GM23338 (cell line): Measurements from ENCODE around the gene CNIH3. TPM values are rescaled to one million over a fixed set of nuclear protein-coding genes. Genes with fewer than 3 reads are reported as not detected.

Experiments used
- ATAC-seq: fragments of 200-7000 bp; cut with Tn5 transposase; 3 replicates; pipeline ENCODE4 v1.9.1; 2020
- DNase-seq: peaks from one replicate; pipeline ENCODE4 v3.0.0-alpha.2; 2015; ENCODE audit warnings: low spot score
- H2AFZ ChIP-seq: fragments of 200-600 bp; sonication (generic); 2 replicates; pipeline ENCODE4 v1.8.0; 2016; ENCODE audit warnings: antibody characterized with exemption, mild to moderate bottlenecking, moderate library complexity
- H3F3A ChIP-seq: fragments of 200-600 bp; sonication (generic); replicated peaks from 2 replicates; pipeline ENCODE4 v1.8.0; 2017; ENCODE audit warnings: antibody characterized with exemption, mixed run types, low read depth
- H3K27ac ChIP-seq: fragments of 200-600 bp; sonication (generic); 2 replicates; pipeline ENCODE4 v1.6.1; 2016; ENCODE audit warnings: low read depth
- H3K27me3 ChIP-seq: fragments of 200-600 bp; sonication (generic); 2 replicates; pipeline ENCODE4 v1.8.0; 2016; ENCODE audit warnings: mild to moderate bottlenecking, mixed run types, moderate library complexity; ENCODE audit not compliant: insufficient read depth
- H3K36me3 ChIP-seq: fragments of 200-600 bp; sonication (generic); 2 replicates; pipeline ENCODE4 v1.8.0; 2016; ENCODE audit warnings: mild to moderate bottlenecking; ENCODE audit not compliant: insufficient read depth
- H3K4me1 ChIP-seq: fragments of 200-600 bp; sonication (generic); 2 replicates; pipeline ENCODE4 v1.8.0; 2016; ENCODE audit warnings: mild to moderate bottlenecking, moderate library complexity; ENCODE audit not compliant: insufficient read depth
- H3K4me2 ChIP-seq: fragments of 200-600 bp; sonication (generic); 2 replicates; pipeline ENCODE4 v1.7.1; 2017; ENCODE audit warnings: mixed run types
- H3K4me3 ChIP-seq: fragments of 200-600 bp; sonication (generic); 2 replicates; pipeline ENCODE4 v1.6.1; 2016; ENCODE audit warnings: mixed run types
- H3K79me2 ChIP-seq: fragments of 200-600 bp; sonication (generic); replicated peaks from 2 replicates; pipeline ENCODE4 v1.8.0; 2017; ENCODE audit warnings: mild to moderate bottlenecking; ENCODE audit not compliant: insufficient read depth
- H3K9me2 ChIP-seq: fragments of 200-600 bp; sonication (generic); 2 replicates; pipeline ENCODE4 v1.8.0; 2017; ENCODE audit not compliant: insufficient read depth
- H4K20me1 ChIP-seq: fragments of 200-600 bp; sonication (generic); replicated peaks from 2 replicates; pipeline ENCODE4 v1.8.0; 2017; ENCODE audit warnings: mild to moderate bottlenecking; ENCODE audit not compliant: insufficient read depth
- H3K27ac Mint-ChIP-seq: 2 replicates; pipeline ENCODE4 v1.8.0; 2020; ENCODE audit warnings: inconsistent platforms, mild to moderate bottlenecking, moderate library complexity, mixed read lengths
- H3K27me3 Mint-ChIP-seq: 3 replicates; pipeline ENCODE4 v1.8.0; 2022; ENCODE audit warnings: low read depth, mild to moderate bottlenecking, moderate library complexity, mixed read lengths, inconsistent platforms; ENCODE audit not compliant: insufficient read depth, poor library complexity
- H3K36me3 Mint-ChIP-seq: 3 replicates; pipeline ENCODE4 v1.8.0; 2021; ENCODE audit warnings: low read depth, mild to moderate bottlenecking, inconsistent platforms, moderate library complexity, mixed read lengths
- H3K4me1 Mint-ChIP-seq: 3 replicates; pipeline ENCODE4 v1.8.0; 2020; ENCODE audit warnings: mild to moderate bottlenecking, inconsistent platforms, mixed read lengths
- H3K4me3 Mint-ChIP-seq: 3 replicates; pipeline ENCODE4 v1.8.0; 2021; ENCODE audit warnings: moderate library complexity, mild to moderate bottlenecking, inconsistent platforms, mixed read lengths
- H3K9me3 Mint-ChIP-seq: 3 replicates; pipeline ENCODE4 v1.8.0; 2020; ENCODE audit warnings: moderate library complexity, mild to moderate bottlenecking, inconsistent platforms, mixed read lengths
- CREB1 ChIP-seq: fragments of 250-450 bp; sonication (Bioruptor Pico); IDR thresholded peaks from 2 replicates; pipeline ENCODE4 v1.5.0; 2020; ENCODE audit warnings: low read depth, mild to moderate bottlenecking, moderate library complexity
- CTCF ChIP-seq, 2 experiments: fragments of 200-600 bp in 1 of 2; sonication (generic) in 1 of 2; conservative IDR thresholded peaks; 2 replicates each; pipeline versions ENCODE4 v1.5.1 to v1.6.1; 2016 to 2017; ENCODE audit warnings: antibody characterized with exemption in 2 of 2, low read depth in 2 of 2, mild to moderate bottlenecking in 2 of 2, moderate library complexity in 1 of 2
- ETS1 ChIP-seq: IDR thresholded peaks from 2 replicates; pipeline ENCODE4 v1.6.1; 2016; ENCODE audit warnings: antibody characterized with exemption
- JUNB ChIP-seq: IDR thresholded peaks from one replicate; pipeline ENCODE4 v1.6.1; 2016; ENCODE audit warnings: antibody characterized with exemption; ENCODE audit not compliant: unreplicated experiment
- ZNF462 ChIP-seq: fragments of 250-450 bp; sonication (Bioruptor Pico); IDR thresholded peaks from 2 replicates; pipeline ENCODE4 v1.5.0; 2020; ENCODE audit warnings: mild to moderate bottlenecking, moderate library complexity
- polyA plus RNA-seq: library from polyadenylated mRNA; unstranded; fragments of >200 nt; fragmentation: Nextera tagmentation; extraction: Ambion mirVana; gene quantifications from 2 replicates; pipeline ENCODE4 v1.2.1, GENCODE V29; 2016
- total RNA-seq: library from RNA; depleted of rRNA; stranded (reverse); fragments of >200 nt; shearing (Covaris generic); gene quantifications from 2 replicates; pipeline ENCODE4 v1.2.3, GENCODE V29; 2014

CNIH3 gene
- total and polyA plus RNA-seq, 2 experiments from 2014 or later, result 3.6 to 5.1 TPM

GRCh38 chr1:224779536-224779935, 163.4 kb downstream of the CNIH3 start:
- Histone ChIP-seq H3K27me3 (peaks cover 13% of the 10 kb centered on the region; the same call in 1 of the 2 replicates), H3K4me2 (peak overlapping the region; percentile 19), H2AFZ (no peak overlapping the region), H3F3A (no peaks in the 10 kb centered on the region; the same call in 1 of the 2 replicates), H3K4me3 (peak overlapping the region; percentile 17; the same call in 1 of the 2 replicates), H3K9me2 (peaks cover 5% of the 10 kb centered on the region; the same call in 1 of the 2 replicates), H3K27ac (no peak overlapping the region), H3K36me3 (no peaks in the 10 kb centered on the region), H4K20me1 (no peaks in the 10 kb centered on the region), H3K79me2 (no peaks in the 10 kb centered on the region), H3K4me1 (peaks cover 36% of the 10 kb centered on the region)
- no peaks in the 10 kb centered on the region; the same call in 2 of the 3 replicates for H3K9me3 Mint-ChIP-seq
- peak overlapping the region; percentile 25; the same call in 2 of the 3 replicates for H3K4me3 Mint-ChIP-seq
- DNase-seq (peak; percentile 27), ATAC-seq (peak; percentile 76)
- no peaks in the 10 kb centered on the region for H3K27me3 Mint-ChIP-seq
- peaks cover 43% of the 10 kb centered on the region for H3K4me1 Mint-ChIP-seq
- no peaks in the 10 kb centered on the region for H3K36me3 Mint-ChIP-seq
- H3K27ac Mint-ChIP-seq, result no peak overlapping the region
- TF ChIP-seq CTCF (conservative IDR thresholded peaks at IDR 0.05; ENCODE audit: low read depth in 2 of 2) (no peak), JUNB (no peak), ZNF462 (CRISPR knock-in tag) (no peak), ETS1 (no peak), CREB1 (no peak)
